NCI-H146 treated with DMSO at 0.1 percent for 48 hours (cell line): ENCODE results near the gene NEUROD2.

Source experiments
- DNase-seq: peaks from one replicate; lab custom pipeline; 2025; ENCODE audit not compliant: unreplicated experiment; lab: John Stamatoyannopoulos, UW

NEUROD2 gene

DNA sequence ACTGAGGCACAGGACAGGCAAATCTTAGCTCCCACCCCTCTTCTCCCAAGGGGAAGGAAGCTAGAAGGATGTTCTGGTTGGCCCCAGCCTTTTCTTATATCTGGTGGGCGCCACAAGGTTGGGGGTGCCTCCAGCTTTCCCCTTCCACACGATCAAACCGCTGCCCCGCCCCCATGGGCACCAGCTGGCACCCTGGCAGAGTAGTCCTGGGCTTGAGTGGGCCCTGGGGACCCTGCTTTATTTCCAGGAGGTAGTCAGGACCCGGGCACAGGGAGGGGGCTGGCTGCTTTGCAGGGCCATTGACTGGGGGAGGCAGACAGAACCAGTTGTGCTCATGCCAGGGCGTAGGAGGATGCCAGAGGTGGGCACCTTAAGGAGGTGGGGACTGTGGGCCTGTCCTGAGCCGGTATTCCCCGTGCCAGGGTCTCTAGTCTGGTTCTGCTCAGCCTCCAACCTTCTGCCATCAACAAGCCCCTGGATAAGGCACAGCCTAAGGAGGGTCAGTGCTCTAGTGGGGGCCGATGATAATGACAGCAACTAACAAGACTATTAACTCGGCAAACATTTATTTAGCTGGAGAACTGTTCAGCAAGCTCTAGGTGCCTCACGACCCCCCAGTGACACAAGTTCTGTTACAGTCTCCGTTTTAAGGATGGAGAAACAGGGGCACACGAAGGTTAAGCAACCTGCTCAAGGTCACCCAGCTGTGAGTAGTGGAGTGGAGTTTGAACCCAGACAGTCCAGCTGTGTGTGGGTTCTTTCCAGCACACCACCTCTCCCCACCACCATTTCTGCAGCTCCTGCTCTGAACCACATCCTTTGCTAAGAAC, 11.5 kb upstream of the NEUROD2 start:
- peak; percentile 19 for DNase-seq

DNA sequence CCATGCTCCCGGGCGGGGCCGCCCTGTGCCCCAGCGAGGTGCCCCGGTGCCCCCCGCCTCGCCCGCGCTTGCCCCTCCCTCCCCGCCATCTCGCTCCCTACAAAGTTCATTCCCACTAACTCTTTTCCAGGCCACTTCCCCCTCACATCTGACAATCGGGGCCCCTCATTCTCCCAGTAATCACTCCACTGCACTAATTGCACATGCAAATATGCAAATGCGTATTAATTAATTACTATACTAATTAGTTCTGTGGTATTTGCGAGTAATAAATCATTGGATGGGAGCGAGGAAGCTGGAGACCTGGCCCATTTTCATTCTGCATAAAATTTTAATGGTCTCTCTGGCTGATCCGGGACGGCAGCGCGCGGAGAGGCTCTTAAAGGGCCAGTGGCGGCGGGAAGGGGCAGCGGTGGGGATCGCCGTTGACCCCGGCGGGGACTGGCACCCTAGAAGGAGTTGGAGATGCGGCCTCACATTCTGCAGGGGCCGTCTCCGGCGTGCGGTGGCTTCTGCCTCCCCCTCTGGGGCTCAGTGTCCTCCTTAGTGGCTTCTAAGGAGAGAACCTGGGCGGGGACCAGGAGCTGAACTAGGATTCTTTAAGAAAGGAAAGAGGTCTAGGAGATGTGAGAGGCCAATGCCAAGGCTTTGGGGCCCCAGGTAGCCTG, 10.7 kb upstream of the NEUROD2 start:
- DNase-seq, result no peak

DNA sequence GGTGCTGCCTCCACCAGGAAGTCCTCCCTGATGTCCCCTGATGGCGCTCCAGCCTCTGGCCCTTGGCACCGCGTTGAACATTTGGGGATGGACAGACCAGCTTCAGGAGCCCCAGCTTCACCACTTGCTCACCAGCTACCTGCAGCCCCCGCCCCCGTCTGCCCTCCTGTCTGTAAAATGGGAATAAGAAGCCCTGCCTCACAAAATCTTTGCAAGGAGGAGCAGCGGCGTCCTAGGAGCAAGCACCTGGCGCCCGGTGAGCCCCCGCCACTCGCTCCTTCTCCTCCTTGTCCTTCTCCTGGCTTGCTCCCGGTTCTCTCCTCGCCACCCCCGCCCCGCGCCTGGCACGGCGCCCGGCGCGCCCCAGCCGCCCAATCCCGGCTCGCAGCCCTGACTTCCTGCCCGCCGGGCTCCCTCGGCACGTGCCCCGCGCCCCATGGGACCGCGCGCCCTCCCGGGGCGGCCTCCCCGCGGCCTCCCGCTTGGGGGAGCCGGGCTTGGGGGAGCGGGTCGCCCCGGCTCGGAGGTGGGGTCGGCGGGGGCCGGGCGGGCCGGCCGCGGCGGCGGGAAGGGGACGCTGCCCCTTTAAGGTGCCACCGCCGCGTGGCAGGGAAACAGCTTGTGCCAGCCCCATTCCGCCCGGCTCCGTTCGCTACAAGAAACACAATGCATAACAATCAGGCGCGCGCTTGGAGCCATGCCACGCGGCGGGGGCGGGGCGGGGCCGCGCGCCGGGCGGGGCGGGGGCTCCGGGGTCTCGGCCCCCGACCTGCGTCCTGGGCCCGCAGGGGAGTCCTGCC, 9.9 kb upstream of the NEUROD2 start:
- peak; percentile 50 for DNase-seq

DNA sequence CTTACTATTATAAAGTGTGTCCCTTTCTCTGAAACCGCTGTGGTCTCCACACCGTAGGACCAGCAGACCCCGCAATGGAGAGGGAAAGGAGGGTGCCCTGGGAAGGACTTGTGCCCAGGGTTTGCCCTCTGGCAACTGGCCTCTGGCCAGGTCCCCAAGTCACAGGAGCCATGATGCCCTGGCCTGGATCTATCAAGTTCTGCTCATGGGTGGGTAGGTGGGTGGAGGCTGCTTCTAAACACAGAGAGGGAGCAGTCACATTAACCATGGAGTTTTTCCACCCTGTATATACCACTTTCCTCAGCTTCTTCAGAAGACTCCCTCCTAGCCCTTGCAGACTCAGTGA, 9.4 kb upstream of the NEUROD2 start:
- no peak for DNase-seq

DNA sequence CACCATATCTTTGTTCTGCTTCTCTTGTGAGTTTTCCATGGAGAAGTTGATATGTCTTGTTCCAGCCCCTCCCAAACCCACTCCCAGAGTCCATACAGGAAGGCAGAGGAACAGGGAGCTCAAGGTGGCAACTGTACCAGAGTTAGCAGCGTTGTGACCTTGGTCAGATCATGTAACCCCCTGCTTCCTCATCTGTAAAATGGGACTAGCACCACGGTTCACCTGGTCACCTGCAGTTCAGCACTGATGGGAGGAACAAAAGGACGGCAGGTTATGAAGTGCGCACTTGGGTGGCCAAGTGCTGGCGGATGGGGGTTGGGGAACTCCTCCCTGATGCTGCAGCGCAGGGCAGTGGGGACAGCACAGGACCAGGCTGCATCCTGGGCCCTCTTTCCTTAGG, 7.7 kb upstream of the NEUROD2 start:
- DNase-seq, result no peak

DNA sequence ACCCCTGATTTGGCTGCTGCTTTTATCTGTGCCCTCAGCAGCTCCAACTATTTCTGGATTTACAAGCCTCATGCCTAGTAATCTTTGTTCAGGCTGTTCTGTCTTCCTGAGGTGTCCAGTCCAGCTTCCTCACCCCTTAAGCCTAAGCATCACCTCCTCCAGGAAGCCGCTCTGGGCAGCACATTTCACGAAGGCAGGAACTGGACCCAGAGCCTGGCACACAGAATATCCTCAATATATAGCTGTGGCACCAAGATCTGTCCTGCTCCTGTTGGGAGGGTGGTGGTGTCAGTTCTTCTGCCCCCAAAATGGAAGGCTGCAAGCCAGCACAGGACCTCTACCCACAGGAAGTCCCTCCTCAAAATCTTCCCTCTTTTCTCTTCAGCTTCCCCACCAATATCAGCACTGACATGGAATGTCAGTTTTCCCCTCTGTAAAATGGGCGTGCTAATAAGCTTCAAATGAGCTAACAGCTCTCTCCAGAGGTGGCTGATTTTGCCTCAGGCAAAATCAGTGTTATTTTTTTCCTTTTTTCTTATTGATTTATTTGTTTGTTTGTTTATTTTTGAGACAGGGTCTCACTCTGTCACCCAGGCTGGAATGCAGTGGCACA, 6.9 kb upstream of the NEUROD2 start:
- no peak for DNase-seq

DNA sequence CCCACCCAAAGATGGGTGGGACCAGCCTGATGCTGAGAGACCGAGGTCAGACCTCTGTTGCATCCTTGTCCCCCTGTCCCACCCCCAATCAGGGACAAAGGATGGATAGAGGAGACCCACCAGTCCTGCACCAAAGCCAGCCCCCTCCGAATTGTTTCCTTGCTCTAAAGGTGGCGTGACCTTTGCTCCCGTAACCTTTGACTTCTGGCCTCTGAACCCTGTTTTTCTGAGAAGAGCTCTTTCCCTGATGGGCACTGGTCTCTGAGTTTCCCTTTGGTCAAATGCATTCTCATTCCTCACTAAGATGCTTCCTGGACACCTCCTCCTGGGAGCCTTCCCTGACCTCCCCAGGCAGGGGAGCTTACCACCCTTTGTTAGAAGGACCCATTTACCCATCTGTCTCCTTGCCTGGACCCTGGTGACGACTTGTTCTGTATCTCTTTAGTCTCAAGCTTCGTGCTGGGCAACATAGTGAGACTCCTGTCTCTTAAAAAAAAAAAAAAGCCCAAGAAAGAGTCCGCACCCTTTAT, 5.3 kb upstream of the NEUROD2 start:
- no peak for DNase-seq

DNA sequence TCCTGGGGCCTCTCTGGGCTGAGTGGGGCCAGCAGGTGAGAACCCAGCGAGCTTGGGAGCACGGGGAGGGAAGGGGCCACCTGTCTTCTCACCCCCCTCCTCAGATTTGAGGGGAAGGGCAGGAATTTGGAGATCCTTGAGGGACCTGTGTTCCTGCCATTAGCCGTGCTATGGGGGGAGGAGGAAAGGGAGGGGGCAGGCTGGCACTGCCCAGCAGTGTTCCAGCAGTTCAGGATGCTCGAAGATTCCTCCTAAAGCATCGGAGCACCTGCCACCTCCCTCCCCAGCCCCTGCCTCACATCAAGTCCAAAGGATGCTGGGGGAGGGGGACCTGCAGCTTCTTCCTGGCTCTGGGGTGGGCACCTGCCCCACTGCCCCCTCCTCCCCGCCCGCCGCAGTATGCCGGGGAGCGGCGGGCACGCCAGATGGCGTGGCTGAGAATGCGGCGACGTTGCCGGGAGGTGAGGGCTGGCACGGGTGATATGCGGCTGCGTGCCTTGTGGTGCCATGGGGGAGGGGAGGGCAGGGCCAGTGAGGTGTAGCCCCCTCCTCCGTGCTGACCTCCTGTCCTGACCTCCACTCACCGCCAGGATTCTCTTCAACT, 4.7 kb upstream of the NEUROD2 start:
- no peak for DNase-seq

DNA sequence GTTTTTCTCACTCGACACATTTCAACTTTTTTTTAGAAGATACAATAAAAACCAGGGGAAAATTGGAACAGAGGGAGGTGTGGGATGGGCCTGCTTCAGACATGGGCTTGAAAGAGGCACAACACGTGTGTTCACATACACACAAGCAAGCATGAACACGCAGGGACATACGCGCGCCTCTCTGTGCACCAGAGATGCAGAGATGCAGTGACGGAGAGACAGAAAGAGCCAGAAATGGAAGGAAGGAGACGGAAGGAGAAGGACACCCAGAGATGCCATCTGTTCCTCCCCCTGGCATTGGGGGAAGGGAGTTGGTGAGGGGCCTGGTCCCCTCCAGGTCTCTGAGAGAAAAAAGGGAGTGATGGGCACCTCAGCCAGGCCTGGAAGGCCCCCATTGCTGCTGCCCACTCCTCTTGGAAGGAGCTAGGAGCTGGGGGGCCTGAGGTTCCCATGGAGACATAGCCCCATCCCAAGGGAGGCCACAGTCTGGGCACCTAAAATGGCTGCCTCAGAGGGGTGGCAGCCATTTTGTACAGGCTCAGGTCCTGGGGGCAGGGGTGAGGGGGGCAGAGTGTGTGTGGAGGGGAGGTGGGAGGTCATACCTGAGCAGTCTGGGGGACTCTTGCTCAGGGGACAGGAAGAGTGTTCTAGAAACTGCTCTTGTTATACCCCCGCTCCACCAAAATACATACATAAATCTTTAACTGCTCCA, 3.8 kb upstream of the NEUROD2 start:
- no peak for DNase-seq

DNA sequence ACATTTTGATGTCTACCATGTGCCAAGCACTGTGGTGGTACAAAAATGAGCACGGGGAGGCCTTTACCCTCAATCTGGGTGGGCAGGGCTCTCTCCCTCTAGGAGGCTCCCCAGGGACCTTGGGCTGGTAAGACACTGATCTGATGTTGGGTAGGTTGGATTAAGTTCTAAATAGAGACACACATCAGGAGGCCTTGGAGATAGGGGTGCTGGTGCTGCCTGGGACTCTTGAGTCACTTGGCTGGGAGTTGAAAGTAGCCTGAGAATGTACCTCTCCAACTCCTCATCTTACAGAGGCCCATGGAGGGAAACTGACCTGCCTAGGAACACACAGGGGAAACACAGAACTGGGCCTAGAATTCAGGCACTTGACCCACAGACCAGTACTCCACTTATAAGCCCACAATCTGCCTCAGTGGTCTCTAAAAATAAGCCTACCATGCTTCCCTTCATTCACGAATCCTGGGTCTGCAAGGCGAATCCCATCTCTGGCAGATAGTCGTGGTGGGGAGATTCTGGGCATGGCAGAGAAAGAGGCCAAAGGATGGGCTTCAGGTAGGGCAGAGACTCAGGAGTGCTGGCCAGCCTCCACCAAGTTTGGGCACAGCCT, 1.8 kb upstream of the NEUROD2 start:
- DNase-seq, result no peak

DNA sequence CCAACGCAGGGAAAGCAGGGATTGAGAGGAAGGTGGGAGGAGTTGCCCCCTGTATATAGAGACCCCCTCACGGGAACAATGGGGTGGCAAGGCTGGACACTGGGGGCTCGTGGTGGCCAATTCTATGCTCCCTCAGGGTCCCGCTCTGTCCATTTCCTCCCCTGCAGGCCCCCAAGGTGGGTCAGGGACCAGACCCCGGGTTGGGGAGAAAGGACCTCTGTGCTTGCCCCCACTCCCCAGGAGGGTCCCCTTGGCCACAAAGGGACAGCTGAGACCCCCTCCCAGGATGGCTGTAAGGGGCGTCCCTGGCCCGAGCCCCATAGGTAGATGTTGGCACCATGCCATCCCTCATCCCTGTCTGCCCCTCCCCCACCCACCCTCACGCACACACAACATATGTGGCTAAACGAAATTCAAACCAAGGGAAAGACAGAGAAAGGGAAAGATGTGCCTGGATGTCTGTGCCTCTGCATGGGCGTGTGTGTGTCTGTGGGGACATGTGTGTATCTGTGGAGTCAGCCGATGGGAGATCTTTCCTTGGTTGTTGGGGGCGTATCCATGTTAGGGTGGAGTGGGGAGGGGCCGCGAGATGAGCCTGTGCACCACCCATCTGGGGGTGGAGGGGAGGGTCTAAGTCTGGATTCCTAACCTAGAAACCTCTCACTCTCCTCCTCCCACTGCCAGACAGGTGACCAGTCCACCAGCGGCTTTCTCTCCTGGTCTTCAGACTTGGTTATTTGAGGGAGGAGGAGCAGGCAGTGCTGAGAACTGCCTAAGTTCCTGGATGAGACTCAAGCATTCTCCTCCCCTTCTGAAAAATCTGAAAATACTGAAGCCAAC, 642 bp upstream of the NEUROD2 start:
- DNase-seq, result no peak

DNA sequence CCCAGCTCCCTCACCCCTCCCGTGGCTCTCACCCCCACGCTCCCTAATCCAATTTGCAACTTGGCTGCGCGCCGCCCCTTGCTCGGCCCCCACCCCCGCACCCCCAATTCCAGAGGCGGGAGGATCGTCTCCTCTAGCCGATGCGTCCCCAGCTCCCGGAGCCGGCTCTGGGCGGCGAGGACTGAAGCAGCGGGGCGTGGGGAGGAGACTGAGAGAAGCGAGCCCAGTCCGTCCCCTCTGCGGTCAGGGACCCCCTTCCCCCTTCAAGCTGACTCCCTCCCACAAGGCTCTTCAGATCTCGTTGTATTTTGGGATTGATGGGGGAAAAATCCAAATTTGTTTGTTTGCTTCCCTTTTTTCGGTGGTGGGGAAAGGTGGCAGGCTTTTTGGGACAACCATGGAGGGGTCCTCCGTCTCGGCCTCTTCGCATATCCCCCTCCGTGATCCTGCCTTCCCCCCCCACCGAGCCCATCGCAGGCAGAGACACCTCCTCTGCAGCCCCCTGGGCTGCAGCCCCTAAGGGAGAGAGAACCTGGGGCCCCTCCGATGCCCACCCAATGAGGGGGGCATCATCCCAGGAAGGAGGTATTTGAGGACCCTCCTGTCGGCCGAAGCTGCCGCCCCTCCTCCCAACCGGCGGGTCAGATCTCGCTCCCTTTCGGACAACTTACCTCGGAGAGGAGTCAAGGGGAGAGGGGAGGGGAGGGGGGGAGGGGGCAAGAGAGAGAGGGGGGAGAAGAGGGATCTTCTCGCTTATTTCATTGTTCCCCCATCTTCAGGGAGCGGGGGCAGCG, 466 bp downstream of the NEUROD2 start:
- no peak for DNase-seq

DNA sequence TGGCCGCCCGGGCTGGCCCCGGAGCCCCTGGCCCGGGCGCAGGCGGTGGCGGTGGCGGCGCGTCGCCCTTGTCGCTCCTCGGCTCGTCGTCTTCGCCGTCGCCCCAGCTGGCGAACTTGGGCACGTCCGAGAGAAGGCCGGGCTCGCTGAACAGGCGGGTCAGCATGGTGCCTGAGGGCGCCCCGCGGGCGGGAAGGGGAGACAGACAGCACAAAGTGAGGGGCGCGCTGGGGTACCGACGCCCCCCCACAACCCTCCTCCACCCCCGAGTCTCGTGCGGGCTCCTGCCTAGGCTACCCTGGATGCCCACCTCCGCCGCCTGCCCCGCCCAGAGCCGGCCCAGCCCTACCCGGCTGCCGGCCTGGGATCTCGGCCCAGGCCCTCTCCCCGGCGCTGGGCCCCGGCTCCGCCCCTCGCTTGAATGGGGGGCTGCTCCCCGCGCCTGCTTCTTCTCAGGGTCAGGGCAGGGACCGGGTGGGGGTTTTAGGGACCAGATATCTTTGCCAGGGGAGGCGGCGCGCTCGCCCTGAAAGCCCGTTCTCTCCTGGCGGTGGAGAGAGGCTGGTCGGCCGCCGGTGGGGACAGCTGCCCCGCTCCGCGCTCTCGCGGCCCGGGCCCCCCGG, 1.2 kb downstream of the NEUROD2 start:
- no peak for DNase-seq

DNA sequence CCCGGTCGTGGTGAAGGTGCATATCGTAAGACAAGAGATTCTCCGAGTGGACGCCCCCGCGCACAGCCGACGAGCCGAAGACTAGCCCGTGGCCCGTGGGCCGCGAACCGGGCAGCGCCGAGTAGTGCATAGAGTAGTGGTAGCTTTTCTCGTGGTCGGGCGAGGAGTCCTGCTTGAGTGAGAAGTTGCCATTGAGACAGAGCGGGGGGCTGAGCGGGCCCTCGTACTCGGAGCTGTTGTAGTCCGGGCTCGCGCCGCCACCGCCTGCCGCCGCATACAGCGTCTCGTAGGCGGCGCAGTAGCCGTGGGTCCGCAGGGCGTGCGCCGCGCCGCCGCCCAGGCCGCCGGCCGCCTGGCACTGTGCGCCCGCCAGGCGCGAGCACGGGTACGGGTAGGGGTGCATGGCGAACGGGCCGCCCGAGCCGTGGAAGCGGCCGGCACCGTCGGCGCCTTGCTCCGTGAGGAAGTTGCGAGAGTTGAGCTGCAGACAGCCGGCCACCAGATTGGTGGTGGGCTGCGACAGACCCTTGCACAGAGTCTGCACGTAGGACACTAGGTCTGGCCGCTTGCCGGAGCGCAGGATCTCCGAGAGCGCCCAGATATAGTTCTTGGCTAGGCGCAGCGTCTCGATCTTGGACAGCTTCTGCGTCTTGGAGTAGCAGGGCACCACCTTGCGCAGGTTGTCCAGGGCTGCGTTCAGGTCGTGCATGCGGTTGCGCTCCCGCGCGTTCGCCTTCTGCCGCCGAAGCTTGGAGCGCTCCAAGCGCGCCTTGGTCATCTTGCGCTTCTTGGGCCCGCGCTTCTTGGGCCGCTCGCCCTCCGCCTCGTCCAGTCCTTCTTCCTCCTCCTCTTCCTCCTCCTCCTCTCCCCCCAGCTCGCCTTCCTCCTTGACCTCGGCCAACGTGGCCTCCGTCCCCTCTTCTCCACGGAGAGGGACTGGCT, 2.0 kb downstream of the NEUROD2 start:
- DNase-seq, result no peak

DNA sequence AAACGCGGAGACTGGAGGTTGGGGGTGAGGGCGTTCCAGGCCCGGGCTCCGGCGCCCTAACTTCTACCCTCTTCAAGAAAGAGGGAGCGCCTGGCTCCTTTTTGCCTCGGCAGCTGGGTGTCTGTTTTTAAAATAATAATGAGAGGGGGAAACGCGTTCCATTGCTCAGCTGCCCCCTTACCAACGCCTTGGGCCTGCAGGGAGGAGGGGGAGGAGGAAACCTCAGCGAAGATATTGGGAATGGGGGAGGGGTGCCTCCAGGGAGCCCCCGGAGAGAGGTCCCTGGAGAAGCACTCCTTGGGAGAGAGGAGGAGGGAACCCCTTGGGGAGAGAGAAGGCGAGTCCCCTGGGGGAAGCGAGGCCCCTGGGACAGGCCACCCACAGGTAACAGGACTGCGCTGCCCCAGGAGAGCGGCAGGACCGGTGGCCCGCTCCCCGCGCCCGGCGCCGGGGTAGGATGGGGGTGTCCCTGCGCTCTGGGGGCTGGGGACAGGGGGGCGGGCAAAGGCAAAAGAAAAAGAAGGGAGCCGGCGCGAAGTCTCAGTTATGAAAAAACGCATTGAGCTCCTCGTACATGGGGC, 2.7 kb downstream of the NEUROD2 start:
- no peak for DNase-seq

DNA sequence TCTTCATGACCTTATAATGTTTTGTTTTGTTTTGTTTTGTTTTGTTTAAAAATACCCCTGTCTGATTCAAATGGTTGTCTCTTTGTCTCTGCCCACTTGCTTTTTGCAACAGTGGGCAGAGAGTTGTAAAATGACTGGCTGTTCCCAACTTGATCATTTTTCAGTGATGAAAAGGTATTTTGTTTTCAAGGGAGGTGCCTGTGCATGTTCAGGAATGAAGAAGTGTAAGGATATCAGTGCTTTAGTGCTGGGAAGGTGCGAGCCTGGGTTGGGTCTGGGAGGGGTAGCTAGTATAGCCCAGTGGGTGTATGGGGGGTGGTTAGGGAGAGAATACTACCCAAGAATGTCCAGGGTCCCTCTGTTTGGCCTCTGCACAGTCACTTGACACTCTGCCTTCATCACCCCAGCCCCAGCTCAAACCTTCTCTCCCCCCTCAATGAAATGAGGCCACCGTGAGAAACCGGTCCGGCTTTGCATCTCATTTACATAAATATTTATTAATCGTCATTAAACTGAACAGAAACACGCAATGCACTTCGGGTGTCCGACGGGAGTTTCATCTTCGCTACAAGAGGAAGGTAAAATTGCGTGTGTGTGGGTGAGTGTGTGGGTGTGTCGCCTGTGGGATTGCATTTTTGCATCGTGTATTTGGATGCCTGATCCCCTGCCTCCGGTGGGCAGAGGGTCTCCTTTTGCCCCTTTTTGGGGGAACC, 4.3 kb downstream of the NEUROD2 start:
- no peak for DNase-seq
